ENCODE results near the gene SAFB2. TPM values are rescaled to one million over a fixed set of nuclear protein-coding genes. Genes with fewer than 3 reads are reported as not detected.

The SAFB2 gene
- total and polyA plus RNA-seq, 2 of the 13 experiments (the other 11 are each of a cell fraction or from before 2014, with no cell fraction given) = 11.2 to 31.5 TPM

DNA sequence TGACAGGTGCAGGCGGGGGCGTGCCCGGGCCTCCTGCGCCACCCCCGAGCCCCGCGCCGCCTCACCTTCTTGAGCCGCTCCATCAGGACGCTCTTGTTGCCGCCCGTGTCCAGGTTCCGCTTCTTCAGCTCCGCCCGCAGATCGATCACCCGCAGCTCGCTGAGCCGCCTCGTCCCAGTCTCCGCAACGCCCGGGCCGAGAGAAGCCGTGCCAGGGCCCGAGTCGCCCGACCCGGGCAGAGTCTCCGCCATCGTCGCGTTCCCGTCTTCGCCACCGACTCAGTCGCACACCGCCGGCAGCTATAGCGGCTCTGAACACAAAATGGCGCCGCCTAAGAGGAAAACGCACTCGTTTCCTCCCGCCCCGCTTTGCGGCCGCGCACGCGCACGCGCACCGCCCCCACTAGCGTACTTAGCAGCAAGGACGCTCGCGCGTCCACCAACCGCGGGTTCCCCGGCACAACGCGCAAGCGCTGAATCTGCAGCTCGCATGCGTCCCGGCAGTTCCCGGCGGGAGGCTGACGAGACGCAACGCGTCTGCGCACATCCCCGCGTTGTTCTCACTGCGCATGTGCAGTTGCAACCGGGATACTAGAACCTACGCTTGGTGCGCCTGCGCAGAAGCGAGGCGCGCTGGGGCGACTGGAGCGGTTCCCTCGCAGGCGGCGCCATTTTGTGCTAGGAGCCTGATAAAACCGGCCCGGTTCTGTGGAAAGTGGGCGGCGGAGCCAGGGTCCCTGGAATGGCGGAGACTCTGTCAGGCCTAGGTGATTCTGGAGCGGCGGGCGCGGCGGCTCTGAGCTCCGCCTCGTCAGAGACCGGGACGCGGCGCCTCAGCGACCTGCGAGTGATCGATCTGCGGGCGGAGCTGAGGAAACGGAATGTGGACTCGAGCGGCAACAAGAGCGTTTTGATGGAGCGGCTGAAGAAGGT, at the start of gene SAFB2, which contains the start of gene SAFB (continued):
- TF ChIP-seq NFAT5 (CRISPR knock-in tag; IDR thresholded peaks at IDR 0.05) = 0 out of 2 replicates have a peak, but pooled peaks have one; percentile 30
- no peak for TF ChIP-seq ZMAT5 (CRISPR knock-in tag; IDR thresholded peaks at IDR 0.05; ENCODE audit: borderline replicate concordance, low read depth)
- no peak for TF ChIP-seq CBX2 (IDR thresholded peaks at IDR 0.05; ENCODE audit: low read depth, low read length)
- no peak for TF ChIP-seq CBX2 (CRISPR knock-in tag; IDR thresholded peaks at IDR 0.05; ENCODE audit: low read depth)
- TF ChIP-seq ZBTB38 (CRISPR knock-in tag; IDR thresholded peaks at IDR 0.05) = 0 out of 2 replicates have a peak, but pooled peaks have one; percentile 3
- no peak for TF ChIP-seq NFKBIZ (CRISPR knock-in tag; IDR thresholded peaks at IDR 0.05)
- peak; percentile 58; the same call in 1 of the 2 replicates for TF ChIP-seq ZKSCAN8 (CRISPR knock-in tag; IDR thresholded peaks at IDR 0.05; ENCODE audit: borderline replicate concordance)
- TF ChIP-seq PRDM4 (CRISPR knock-in tag; IDR thresholded peaks at IDR 0.05; ENCODE audit: borderline replicate concordance) = no peak
- no peak for TF ChIP-seq NR2F6 (IDR thresholded peaks at IDR 0.05)
- peak; percentile 15; the same call in 1 of the 2 replicates for TF ChIP-seq NR2F6 (CRISPR knock-in tag; IDR thresholded peaks at IDR 0.05)
- peak; percentile 47; the same call in 1 of the 2 replicates for TF ChIP-seq ZNF337 (CRISPR knock-in tag; IDR thresholded peaks at IDR 0.05; ENCODE audit: borderline replicate concordance, low read depth)
- peak; percentile 95 for TF ChIP-seq YEATS4 (CRISPR knock-in tag; IDR thresholded peaks at IDR 0.05; ENCODE audit: borderline replicate concordance)
- peak; percentile 81 for TF ChIP-seq KDM2A (CRISPR knock-in tag; IDR thresholded peaks at IDR 0.05; ENCODE audit: borderline replicate concordance, low read depth)
- peak; percentile 90 for TF ChIP-seq GATAD1 (CRISPR knock-in tag; IDR thresholded peaks at IDR 0.05)
- TF ChIP-seq EHMT2 (IDR thresholded peaks at IDR 0.05; ENCODE audit: borderline replicate concordance, low read depth, low read length) = no peak
